Chondrocyte (in vitro differentiated cells): ENCODE data around the gene SLC9A5. TPM values are rescaled to one million over a fixed set of nuclear protein-coding genes. Genes with fewer than 3 reads are reported as not detected.

ENCODE experiments used
- DNase-seq: peaks from one replicate; pipeline ENCODE4 v3.0.0; 2021; ENCODE audit warnings: mixed read lengths, low spot score
- H3K27ac Mint-ChIP-seq: one replicate; pipeline ENCODE4 v1.8.0; 2021; ENCODE audit warnings: mild to moderate bottlenecking, moderate library complexity, mixed read lengths; ENCODE audit not compliant: unreplicated experiment
- H3K27me3 Mint-ChIP-seq: 2 replicates; pipeline ENCODE4 v1.8.0; 2021; ENCODE audit warnings: low read depth, mixed read lengths
- H3K36me3 Mint-ChIP-seq: 2 replicates; pipeline ENCODE4 v1.8.0; 2021; ENCODE audit warnings: low read depth, mixed read lengths
- H3K4me1 Mint-ChIP-seq: 2 replicates; pipeline ENCODE4 v1.8.0; 2021; ENCODE audit warnings: low read depth, mild to moderate bottlenecking, mixed read lengths
- H3K4me3 Mint-ChIP-seq: one replicate; pipeline ENCODE4 v1.8.0; 2021; ENCODE audit warnings: mild to moderate bottlenecking, moderate library complexity, mixed read lengths; ENCODE audit not compliant: unreplicated experiment
- H3K9me3 Mint-ChIP-seq: 2 replicates; pipeline ENCODE4 v1.8.0; 2021; ENCODE audit warnings: low read depth, mixed read lengths
- CTCF ChIP-seq: fragments of 200-600 bp; sonication (generic); IDR thresholded peaks from 2 replicates; pipeline ENCODE4 v1.5.0; 2021; ENCODE audit warnings: antibody characterized with exemption, mild to moderate bottlenecking, moderate library complexity
- total RNA-seq: library from RNA; stranded (reverse); gene quantifications from 3 replicates; pipeline ENCODE4 v1.2.1, GENCODE V29; 2021

SLC9A5 gene
- total RNA-seq, 1 donor from 2014 or later, result 3.0 TPM

GRCh38 chr16:67278773-67279295 is 30.1 kb downstream of the SLC9A5 start:
- Mint-ChIP-seq H3K27me3 (no peaks in the 10 kb centered on the region), H3K27ac (peak overlapping the region; percentile 98), H3K9me3 (no peaks in the 10 kb centered on the region), H3K36me3 (no peaks in the 10 kb centered on the region), H3K4me1 (peaks cover 33% of the 10 kb centered on the region), H3K4me3 (peak overlapping the region; percentile 63)
- no peak for DNase-seq
- TF ChIP-seq CTCF, result no peak

- peak; percentile 81 for TF ChIP-seq CTCF
- Mint-ChIP-seq H3K27me3 (no peaks in the 10 kb centered on the region), H3K4me1 (peaks cover 35% of the 10 kb centered on the region), H3K4me3 (peak within 1 kb of the TSS; percentile 63), H3K36me3 (no peaks in the 10 kb centered on the region), H3K9me3 (no peaks in the 10 kb centered on the region), H3K27ac (peak within 1 kb of the TSS; percentile 98)
- DNase-seq, result no peak
Observed at GRCh38 chr16:67279296-67280089, 30.7 kb downstream of the SLC9A5 start, which contains the start of gene PLEKHG4. PLEKHG4 (plus strand) TSS chr16:67279532; CDS start chr16:67280045, 513 bp downstream.

- Mint-ChIP-seq H3K4me3 (no peak overlapping the region), H3K9me3 (no peaks in the 10 kb centered on the region)
Observed at GRCh38 chr16:67280090-67281015, 31.6 kb downstream of the SLC9A5 start.

GRCh38 chr16:67281536-67282446 is 33.0 kb downstream of the SLC9A5 start:
- no peaks in the 10 kb centered on the region for H3K27me3 Mint-ChIP-seq
- no peak for TF ChIP-seq CTCF

More at GRCh38 chr16:67280090-67281015, 31.6 kb downstream of the SLC9A5 start:
- no peaks in the 10 kb centered on the region for H3K27me3 Mint-ChIP-seq
- no peak overlapping the region for H3K27ac Mint-ChIP-seq
- peaks cover 33% of the 10 kb centered on the region for H3K4me1 Mint-ChIP-seq
- no peak for TF ChIP-seq CTCF
- H3K36me3 Mint-ChIP-seq, result no peaks in the 10 kb centered on the region
- DNase-seq, result no peak

More at GRCh38 chr16:67281536-67282446, 33.0 kb downstream of the SLC9A5 start:
- Mint-ChIP-seq H3K27ac (no peak overlapping the region), H3K9me3 (no peaks in the 10 kb centered on the region), H3K4me3 (no peak overlapping the region), H3K4me1 (peaks cover 28% of the 10 kb centered on the region), H3K36me3 (no peaks in the 10 kb centered on the region)
- no peak for DNase-seq
